Sigmoid colon (tissue), 4 donors: ENCODE results near the gene GZF1.

ENCODE experiments used
- EP300 ChIP-seq, 4 donors: sonication (generic); formaldehyde crosslinking; IDR thresholded peaks; one replicate each; pipeline ENCODE4 v1.6.1; 2017; ENCODE audit warnings: antibody characterized with exemption in 4 of 4
- POLR2A ChIP-seq, 2 donors: fragments of 450-650 bp; IDR thresholded peaks; one replicate each; pipeline ENCODE4 v1.6.1; 2016; ENCODE audit warnings: antibody characterized with exemption in 2 of 2, mild to moderate bottlenecking in 2 of 2, moderate library complexity in 2 of 2
- POLR2AphosphoS5 ChIP-seq, 4 donors: sonication (generic); formaldehyde crosslinking; IDR thresholded peaks; one replicate each; pipeline ENCODE4 v1.6.1; 2017; ENCODE audit warnings: antibody characterized with exemption in 4 of 4
- TF ChIP-seq, protein P1 (sequence below), 4 experiments: fragments of 450-650 bp in 3 of 4; fragments of 200-600 bp in 1 of 4; IDR thresholded peaks; one replicate each; pipeline ENCODE4 v1.5.1; 2016 to 2019; ENCODE audit warnings: antibody characterized with exemption in 4 of 4, mild to moderate bottlenecking in 3 of 4, moderate library complexity in 2 of 4

DNA sequence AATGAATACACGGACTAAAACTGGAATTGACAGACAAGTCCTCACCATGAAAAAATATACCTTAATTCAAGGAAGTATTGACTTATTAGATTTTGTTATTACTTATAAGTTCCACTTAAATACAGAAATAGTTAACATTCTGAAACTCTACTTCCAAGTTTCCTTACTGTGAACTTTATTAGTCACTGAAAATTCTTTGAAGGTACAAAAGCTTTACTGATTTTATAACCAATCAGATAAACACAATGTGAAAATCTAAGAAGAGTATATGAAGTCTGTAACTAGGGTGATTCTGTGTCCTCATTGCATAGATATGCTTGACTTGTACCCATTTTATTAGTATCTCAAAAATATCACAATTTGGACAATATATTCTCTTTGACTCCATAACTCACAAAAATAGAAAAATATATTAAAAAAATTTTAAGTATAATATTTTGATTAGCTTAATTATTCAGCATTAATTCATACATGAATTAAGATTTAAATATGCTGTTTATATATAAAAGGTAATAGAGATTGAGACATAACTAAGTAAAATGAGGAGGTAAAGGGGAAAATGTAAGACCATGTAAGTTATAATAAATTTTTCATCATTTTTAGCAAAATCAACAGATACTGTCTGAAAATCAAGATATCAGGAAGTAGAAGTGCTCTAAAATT lies 52.7 kb downstream of the GZF1 start:
- TF ChIP-seq, protein P1, sequence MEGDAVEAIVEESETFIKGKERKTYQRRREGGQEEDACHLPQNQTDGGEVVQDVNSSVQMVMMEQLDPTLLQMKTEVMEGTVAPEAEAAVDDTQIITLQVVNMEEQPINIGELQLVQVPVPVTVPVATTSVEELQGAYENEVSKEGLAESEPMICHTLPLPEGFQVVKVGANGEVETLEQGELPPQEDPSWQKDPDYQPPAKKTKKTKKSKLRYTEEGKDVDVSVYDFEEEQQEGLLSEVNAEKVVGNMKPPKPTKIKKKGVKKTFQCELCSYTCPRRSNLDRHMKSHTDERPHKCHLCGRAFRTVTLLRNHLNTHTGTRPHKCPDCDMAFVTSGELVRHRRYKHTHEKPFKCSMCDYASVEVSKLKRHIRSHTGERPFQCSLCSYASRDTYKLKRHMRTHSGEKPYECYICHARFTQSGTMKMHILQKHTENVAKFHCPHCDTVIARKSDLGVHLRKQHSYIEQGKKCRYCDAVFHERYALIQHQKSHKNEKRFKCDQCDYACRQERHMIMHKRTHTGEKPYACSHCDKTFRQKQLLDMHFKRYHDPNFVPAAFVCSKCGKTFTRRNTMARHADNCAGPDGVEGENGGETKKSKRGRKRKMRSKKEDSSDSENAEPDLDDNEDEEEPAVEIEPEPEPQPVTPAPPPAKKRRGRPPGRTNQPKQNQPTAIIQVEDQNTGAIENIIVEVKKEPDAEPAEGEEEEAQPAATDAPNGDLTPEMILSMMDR (IDR thresholded peaks at IDR 0.05): no peak
- no peak for TF ChIP-seq POLR2A (IDR thresholded peaks at IDR 0.05)
- no peak for TF ChIP-seq EP300 (IDR thresholded peaks at IDR 0.05)
- no peak for TF ChIP-seq POLR2AphosphoS5 (IDR thresholded peaks at IDR 0.05)
